T-cell (primary cell): ENCODE data around the gene METAP2. TPM values are rescaled to one million over a fixed set of nuclear protein-coding genes. Genes with fewer than 3 reads are reported as not detected.

Experiments
- ATAC-seq, 4 experiments: fragments of 200-7000 bp in 3 of 4; fragments of 150-1000 bp in 1 of 4; cut with Tn5 transposase; replicated peaks in 1 of 4; 1 replicate in 3 of 4; 2 replicates in 1 of 4; pipeline ENCODE4 v1.10.0; 2021; ENCODE audit warnings: moderate library complexity in 3 of 4, mild to moderate bottlenecking in 2 of 4, moderate number of reproducible peaks in 1 of 4
- CTCF ChIA-PET, 2 donors: fragments of 300-600 bp; sonication (Branson Sonifier 250); formaldehyde crosslinking; loops; one replicate each; lab custom pipeline; 2022; ENCODE audit warnings: antibody characterized with exemption in 2 of 2; lab: Charles Lee
- POLR2A ChIA-PET, 2 donors: fragments of 300-600 bp; sonication (Branson Sonifier 250); formaldehyde crosslinking; loops; one replicate each; lab custom pipeline; 2022; ENCODE audit warnings: antibody characterized with exemption in 2 of 2; lab: Charles Lee
- DNase-seq, 35 experiments: peaks; one replicate each; pipeline versions ENCODE4 v3.0.0 to v3.0.0-alpha.2; 2013 to 2023
- H3K27ac ChIP-seq: one replicate; pipeline ENCODE4 v1.5.1; 2013; ENCODE audit warnings: low read length
- H3K27me3 ChIP-seq, 2 experiments: replicated peaks in 1 of 2; 1 replicate in 1 of 2; 2 replicates in 1 of 2; pipeline versions ENCODE4 v1.6.1 to v1.7.0; 2013; ENCODE audit warnings: low read length in 1 of 2, mixed read lengths in 1 of 2; ENCODE audit not compliant: control insufficient read depth in 2 of 2, insufficient read depth in 2 of 2; ENCODE audit errors: extremely low read depth in 1 of 2
- H3K36me3 ChIP-seq, 2 donors: 1 replicate in 1 of 2; 2 replicates in 1 of 2; pipeline versions ENCODE4 v1.6.1 to v1.7.0; 2013; ENCODE audit warnings: low read length in 1 of 2; ENCODE audit not compliant: control insufficient read depth in 2 of 2, insufficient read depth in 1 of 2; ENCODE audit errors: extremely low read depth in 1 of 2
- H3K4me1 ChIP-seq, 2 experiments: 1 replicate in 1 of 2; 2 replicates in 1 of 2; pipeline versions ENCODE4 v1.6.1 to v1.7.0; 2013; ENCODE audit warnings: low read length in 2 of 2, mixed read lengths in 1 of 2; ENCODE audit not compliant: insufficient read depth in 2 of 2, control insufficient read depth in 1 of 2; ENCODE audit errors: extremely low read depth in 1 of 2
- H3K4me3 ChIP-seq, 2 donors: 1 replicate in 1 of 2; 2 replicates in 1 of 2; pipeline versions ENCODE4 v1.5.1 to v1.7.0; 2013; ENCODE audit warnings: mild to moderate bottlenecking in 2 of 2, low read length in 1 of 2, moderate library complexity in 1 of 2; ENCODE audit not compliant: control insufficient read depth in 1 of 2; ENCODE audit errors: extremely low read depth in 1 of 2
- H3K9me3 ChIP-seq: 2 replicates; pipeline ENCODE4 v1.7.0; 2013
- H3K27ac Mint-ChIP-seq, 2 donors: one replicate each; pipeline ENCODE4 v1.8.0; 2020 to 2021; ENCODE audit warnings: mild to moderate bottlenecking in 2 of 2, mixed read lengths in 2 of 2
- H3K27me3 Mint-ChIP-seq, 2 donors: one replicate each; pipeline ENCODE4 v1.8.0; 2021 to 2022; ENCODE audit warnings: mixed read lengths in 2 of 2
- H3K36me3 Mint-ChIP-seq: one replicate; pipeline ENCODE4 v1.8.0; 2021; ENCODE audit warnings: mixed read lengths
- H3K4me1 Mint-ChIP-seq, 3 donors: one replicate each; pipeline ENCODE4 v1.8.0; 2020 to 2022; ENCODE audit warnings: mixed read lengths in 3 of 3, mild to moderate bottlenecking in 1 of 3
- H3K4me3 Mint-ChIP-seq, 3 donors: one replicate each; pipeline ENCODE4 v1.8.0; 2020 to 2022; ENCODE audit warnings: mild to moderate bottlenecking in 3 of 3, mixed read lengths in 3 of 3, moderate library complexity in 3 of 3
- H3K9me3 Mint-ChIP-seq, 3 donors: one replicate each; pipeline ENCODE4 v1.8.0; 2020 to 2022; ENCODE audit warnings: mixed read lengths in 3 of 3
- WGBS: methylation state at CpG from one replicate; pipeline ENCODE4 v1.1.5; 2013; ENCODE audit warnings: missing lambda C conversion rate; ENCODE audit not compliant: insufficient coverage; 5-methylcytosine and 5-hydroxymethylcytosine counted together
- total RNA-seq, 35 experiments: library from RNA in 6 of 35; stranded (reverse) in 6 of 35; fragments of 120-200 nt in 1 of 35; gene quantifications; one replicate each; pipeline versions ENCODE4 v1.2.1 to v1.2.4 and lab custom pipeline; 2013 to 2026

Gene METAP2
- total RNA-seq, 5 donors from 2014 or later (not counting 1 experiment from before 2014, with no cell fraction given): 47.7 to 55.6 (median 51.4) TPM

DNA sequence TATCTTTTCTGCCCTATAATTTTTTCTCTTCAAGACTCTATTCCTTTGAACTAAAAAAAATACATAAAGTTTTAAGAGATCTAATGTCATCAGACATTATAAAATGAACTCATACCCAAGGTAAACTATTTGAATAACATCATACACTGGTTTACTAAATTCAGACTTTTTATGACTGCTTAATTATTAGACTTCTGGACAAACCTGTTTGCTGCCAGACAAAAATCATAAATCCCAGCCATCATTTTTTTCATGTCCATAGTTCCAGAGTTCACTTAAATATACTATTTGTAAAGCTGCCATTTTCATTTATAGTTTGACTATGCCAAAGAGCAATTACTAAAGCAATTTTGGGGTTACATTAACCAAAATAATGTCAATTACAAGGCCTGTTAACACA, 43.3 kb downstream of the METAP2 start:
- Mint-ChIP-seq H3K9me3 (no peaks in the 10 kb centered on the region), H3K36me3 (peaks cover 45% of the 10 kb centered on the region), H3K27ac (no peak overlapping the region), H3K4me3 (no peak overlapping the region), H3K27me3 (no peaks in the 10 kb centered on the region), H3K4me1 (no peaks in the 10 kb centered on the region)
- H3K4me3 ChIP-seq: no peak overlapping the region
- H3K27me3 ChIP-seq: no peaks in the 10 kb centered on the region
- ChIA-PET CTCF (interaction anchor here in 1 of 2 donors (2.4 kb wide), 1 partner anchor 17 kb away, joined by 10 read pairs; no protein-coding TSS in a partner anchor), POLR2A (no interaction called here)
- DNase-seq: no peak
- peaks cover 16 to 24% of the 10 kb centered on the region in 2 donors for H3K36me3 ChIP-seq
- ATAC-seq: no peak
- H3K27ac ChIP-seq: no peak overlapping the region
- no peaks in the 10 kb centered on the region for H3K9me3 ChIP-seq
- no peaks in the 10 kb centered on the region for H3K4me1 ChIP-seq

DNA sequence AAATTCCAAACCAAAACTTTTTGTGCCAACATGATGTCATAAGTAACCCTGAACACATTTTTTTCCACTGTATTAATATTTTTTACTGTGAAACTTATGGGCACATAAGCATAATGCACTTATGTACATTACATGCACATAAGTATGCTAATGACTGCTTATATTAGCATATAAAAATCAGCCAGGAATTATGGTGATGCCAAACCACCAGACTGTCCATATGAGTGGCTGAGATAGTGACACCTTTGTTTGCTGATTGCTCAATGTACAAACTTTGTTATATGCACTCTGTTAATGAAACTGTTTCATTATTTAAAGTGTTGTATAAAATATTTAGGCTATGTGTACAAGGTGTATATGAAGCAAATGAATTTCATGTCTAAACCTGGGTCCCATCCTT, 45.0 kb downstream of the METAP2 start:
- no peak for ATAC-seq
- Histone ChIP-seq H3K9me3 (no peaks in the 10 kb centered on the region), H3K4me3 (no peak overlapping the region), H3K4me1 (no peaks in the 10 kb centered on the region), H3K27ac (no peak overlapping the region), H3K36me3 (peaks cover 7 to 13% of the 10 kb centered on the region in 2 donors), H3K27me3 (no peaks in the 10 kb centered on the region)
- H3K4me3 Mint-ChIP-seq: no peak overlapping the region
- no peaks in the 10 kb centered on the region for H3K9me3 Mint-ChIP-seq
- no peaks in the 10 kb centered on the region for H3K4me1 Mint-ChIP-seq
- H3K36me3 Mint-ChIP-seq: peaks cover 33% of the 10 kb centered on the region
- ChIA-PET POLR2A (no interaction called here), CTCF (interaction anchor here in 1 of 2 donors (0.7 kb wide), 1 partner anchor 14 kb away, joined by 3 read pairs; no protein-coding TSS in a partner anchor)
- no peaks in the 10 kb centered on the region for H3K27me3 Mint-ChIP-seq
- no peak overlapping the region for H3K27ac Mint-ChIP-seq
- DNase-seq: no peak

DNA sequence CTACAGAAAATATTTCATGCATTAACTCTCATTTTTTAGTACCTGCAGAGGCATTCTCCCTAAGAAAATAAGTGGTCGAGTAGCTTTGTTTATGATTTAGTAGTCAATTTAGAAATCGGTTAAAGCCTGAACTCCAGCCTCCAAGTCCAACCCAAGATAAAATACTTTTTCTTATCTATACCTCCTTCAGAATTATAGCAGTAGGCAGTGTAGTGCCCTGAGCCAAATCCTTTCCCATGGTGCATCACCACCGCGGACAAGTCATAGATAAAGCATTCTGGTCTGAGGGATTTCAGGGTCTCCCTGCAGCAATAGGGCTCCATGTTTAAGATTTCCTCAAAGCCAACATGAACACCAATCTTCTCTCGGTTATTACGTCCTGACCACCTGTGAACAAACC, 46.9 kb downstream of the METAP2 start:
- H3K27me3 ChIP-seq: no peaks in the 10 kb centered on the region
- no peaks in the 10 kb centered on the region for H3K4me1 Mint-ChIP-seq
- H3K36me3 Mint-ChIP-seq: peaks cover 25% of the 10 kb centered on the region
- H3K4me3 ChIP-seq: no peak overlapping the region
- H3K36me3 ChIP-seq: peaks cover 0 to 7% of the 10 kb centered on the region in 2 donors
- no peak overlapping the region for H3K4me3 Mint-ChIP-seq
- H3K4me1 ChIP-seq: no peaks in the 10 kb centered on the region
- DNase-seq: no peak
- no peaks in the 10 kb centered on the region for H3K9me3 Mint-ChIP-seq
- H3K27ac Mint-ChIP-seq: no peak overlapping the region
- ChIA-PET CTCF (no interaction called here), POLR2A (no interaction called here)
- no peaks in the 10 kb centered on the region for H3K9me3 ChIP-seq
- WGBS: 100% methylated on average over 2 of the region's 6 CpGs
- H3K27me3 Mint-ChIP-seq: no peaks in the 10 kb centered on the region
- ATAC-seq: no peak
- H3K27ac ChIP-seq: no peak overlapping the region

DNA sequence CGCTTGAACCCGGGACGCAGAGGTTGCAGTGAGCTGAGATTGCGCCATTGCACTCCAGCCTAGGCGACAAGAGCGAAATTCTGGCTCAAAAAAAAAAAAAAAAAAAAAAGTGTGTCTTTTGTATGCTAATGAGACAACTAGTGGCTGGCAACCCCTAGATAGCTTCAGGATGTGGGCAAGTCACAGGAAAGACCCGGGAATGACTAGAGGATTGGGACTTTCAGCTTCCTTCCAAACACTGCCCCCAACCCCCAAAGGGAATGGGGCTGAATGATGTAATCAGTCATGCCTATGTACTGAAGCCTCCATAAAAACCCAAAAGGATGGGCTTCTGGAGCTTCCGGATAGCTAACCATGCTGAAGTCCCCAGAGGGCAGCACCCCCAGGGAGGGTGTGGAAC, 48.7 kb downstream of the METAP2 start:
- H3K27me3 ChIP-seq: no peaks in the 10 kb centered on the region
- POLR2A ChIA-PET: interaction anchor here in 1 of 2 donors (0.6 kb wide), 1 partner anchor 24 kb away, joined by 6 read pairs; no protein-coding TSS in a partner anchor
- H3K4me3 ChIP-seq: no peak overlapping the region
- no peaks in the 10 kb centered on the region for H3K4me1 ChIP-seq
- no peak overlapping the region for H3K27ac ChIP-seq
- H3K36me3 ChIP-seq: peaks cover 0 to 7% of the 10 kb centered on the region in 2 donors
- no peak for ATAC-seq
- peaks cover 18% of the 10 kb centered on the region for H3K36me3 Mint-ChIP-seq
- no peak overlapping the region for H3K27ac Mint-ChIP-seq
- H3K4me1 Mint-ChIP-seq: no peaks in the 10 kb centered on the region
- H3K9me3 ChIP-seq: no peaks in the 10 kb centered on the region
- H3K27me3 Mint-ChIP-seq: no peaks in the 10 kb centered on the region
- no peak overlapping the region for H3K4me3 Mint-ChIP-seq
- DNase-seq: no peak
- no peaks in the 10 kb centered on the region for H3K9me3 Mint-ChIP-seq
- CTCF ChIA-PET: interaction anchor here (0.7 to 1.4 kb wide), 2 partner anchors 12 to 410 kb away, joined by 4 to 5 read pairs; no protein-coding TSS in a partner anchor
- WGBS: 95% methylated on average over 6 of the region's 8 CpGs

DNA sequence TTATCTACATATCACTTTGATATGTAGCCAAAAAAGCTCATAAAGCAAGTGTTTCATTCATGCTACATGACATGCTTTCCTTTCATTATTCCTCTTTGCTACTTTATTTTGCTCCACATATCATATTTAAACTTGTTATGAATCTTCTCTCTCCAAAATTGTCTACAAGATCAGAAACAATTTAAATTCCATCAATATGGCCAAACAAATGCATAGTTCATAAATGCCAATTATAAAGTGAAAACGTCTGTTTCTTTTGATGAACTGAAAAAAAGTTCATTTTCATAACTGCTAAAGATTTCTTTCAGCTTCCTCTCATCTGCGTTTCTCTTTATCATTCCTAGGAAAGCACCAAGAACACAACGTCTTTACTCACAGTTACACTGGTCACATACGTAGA, 54.5 kb downstream of the METAP2 start:
- no peak for DNase-seq
- CTCF ChIA-PET: interaction anchor here in 1 of 2 donors (0.7 to 1.0 kb wide), 2 partner anchors 11 to 13 kb away, joined by 3 read pairs; no protein-coding TSS in a partner anchor
- POLR2A ChIA-PET: no interaction called here
- Mint-ChIP-seq H3K27ac (no peak overlapping the region), H3K27me3 (no peaks in the 10 kb centered on the region), H3K9me3 (no peaks in the 10 kb centered on the region), H3K4me3 (no peak overlapping the region), H3K4me1 (peaks cover 7 to 21% (median 18%) of the 10 kb centered on the region in 3 donors), H3K36me3 (peaks cover 8% of the 10 kb centered on the region)
- no peak overlapping the region for H3K4me3 ChIP-seq
- no peaks in the 10 kb centered on the region for H3K27me3 ChIP-seq
- H3K9me3 ChIP-seq: no peaks in the 10 kb centered on the region
- WGBS: 82% methylated on average over 3 of the region's 4 CpGs
- no peaks in the 10 kb centered on the region for H3K36me3 ChIP-seq
- no peaks in the 10 kb centered on the region for H3K4me1 ChIP-seq
- no peak for ATAC-seq
- no peak overlapping the region for H3K27ac ChIP-seq

DNA sequence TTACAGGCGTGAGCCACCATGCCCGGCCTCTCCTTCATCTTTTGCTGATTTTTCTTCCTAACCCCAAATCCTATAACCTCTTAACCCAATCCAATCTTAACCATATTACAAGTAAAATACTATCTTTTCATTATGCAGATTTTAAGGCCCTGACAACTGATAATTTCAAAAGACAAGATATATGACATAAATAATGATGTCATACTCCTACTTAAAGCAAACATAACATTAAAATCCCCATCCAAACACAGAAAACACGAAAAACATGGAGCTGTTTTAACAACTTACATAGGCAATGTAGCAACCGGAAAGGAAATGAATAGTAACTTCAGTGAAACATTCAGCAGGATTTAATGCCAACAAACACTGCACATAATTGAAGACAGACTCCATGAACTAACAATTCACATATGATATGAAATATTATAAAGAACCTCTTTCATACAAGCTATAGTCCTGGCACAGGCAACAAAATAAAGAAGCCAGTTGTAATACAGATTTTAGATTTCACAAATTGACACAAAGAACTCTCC, 55.8 kb downstream of the METAP2 start:
- CTCF ChIA-PET: interaction anchor here (0.5 to 1.5 kb wide), 3 partner anchors 413 to 437 kb away, joined by 3 read pairs; no protein-coding TSS in a partner anchor
- H3K36me3 Mint-ChIP-seq: peaks cover 8% of the 10 kb centered on the region
- 100% methylated on average over 2 of the region's 4 CpGs for WGBS

More for the DNA sequence above, 55.8 kb downstream of the METAP2 start:
- Histone ChIP-seq H3K9me3 (no peaks in the 10 kb centered on the region), H3K4me1 (no peaks in the 10 kb centered on the region), H3K27ac (no peak overlapping the region), H3K36me3 (no peaks in the 10 kb centered on the region), H3K27me3 (no peaks in the 10 kb centered on the region), H3K4me3 (no peak overlapping the region)
- peaks cover 9 to 28% (median 19%) of the 10 kb centered on the region in 3 donors for H3K4me1 Mint-ChIP-seq
- H3K27me3 Mint-ChIP-seq: no peaks in the 10 kb centered on the region
- no peak overlapping the region for H3K4me3 Mint-ChIP-seq
- POLR2A ChIA-PET: interaction anchor here in 1 of 2 donors (0.6 to 0.7 kb wide), 2 partner anchors 1098 to 1610 kb away, joined by 4 to 5 read pairs; no protein-coding TSS in a partner anchor
- DNase-seq (no peak), ATAC-seq (no peak)
- H3K27ac Mint-ChIP-seq: no peak overlapping the region
- H3K9me3 Mint-ChIP-seq: no peaks in the 10 kb centered on the region
